ENCODE data around the gene CDC42EP3. TPM values are rescaled to one million over a fixed set of nuclear protein-coding genes. Genes with fewer than 3 reads are reported as not detected.

Gene CDC42EP3
- total RNA-seq, 5 donors from 2014 or later (not counting 1 experiment from before 2014, with no cell fraction given): 30.0 to 60.3 (median 37.6) TPM

DNA sequence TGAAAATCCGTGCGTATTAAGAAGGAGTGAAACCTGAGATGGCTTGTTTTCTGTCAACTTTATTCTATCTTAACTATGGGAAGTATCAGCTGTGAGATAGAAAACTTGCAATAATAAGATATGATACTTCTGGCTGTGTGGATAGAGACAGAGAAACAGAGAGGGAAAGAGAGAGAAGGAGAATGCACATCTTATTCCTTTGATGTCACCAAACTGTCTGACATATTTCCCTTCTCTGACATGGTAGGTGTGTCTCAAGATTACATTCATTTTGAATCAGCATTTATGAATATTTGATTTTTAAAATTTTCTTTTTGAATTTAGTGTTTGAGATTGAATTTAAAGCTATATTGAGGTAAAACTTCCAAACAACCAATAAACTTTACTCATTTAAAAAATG, 69.4 kb downstream of the CDC42EP3 start:
- peak overlapping the region; percentile 86 for H3K27ac ChIP-seq (ENCODE audit: low read length)

DNA sequence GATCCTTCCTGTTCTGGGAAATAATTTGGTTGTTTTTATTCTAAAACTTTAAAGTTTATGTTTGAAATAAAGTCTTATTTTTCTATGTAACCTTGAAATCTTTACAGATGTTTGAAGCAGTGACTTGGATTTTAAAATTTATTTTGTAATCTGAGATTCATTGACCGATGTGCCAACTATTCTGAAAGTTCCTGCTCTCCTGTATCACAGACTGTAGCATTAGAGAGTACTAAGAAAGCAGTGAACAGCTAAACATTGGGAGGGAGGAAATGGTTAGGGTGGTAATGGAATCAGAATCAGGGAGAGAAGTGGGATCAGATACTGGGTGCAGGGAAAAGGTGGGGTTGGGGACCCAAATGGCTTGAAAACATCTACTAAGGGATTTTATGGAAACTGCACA, 69.9 kb downstream of the CDC42EP3 start:
- CTCF ChIA-PET: no interaction called here
- no CpG with 5 or more reads among the region's 1 CpG for WGBS (ENCODE audit: insufficient coverage)
- H3K36me3 Mint-ChIP-seq: peaks cover 62% of the 10 kb centered on the region

More for the DNA sequence above, 69.4 kb downstream of the CDC42EP3 start:
- ATAC-seq (replicated peaks in 1 of 4) (no peak), DNase-seq (peak in 1 of 35 experiments; percentile 33)
- peaks cover 16 to 18% of the 10 kb centered on the region in 2 experiments for H3K4me1 ChIP-seq (ENCODE audit: control insufficient read depth in 1 of 2, extremely low read depth in 1 of 2, insufficient read depth in 2 of 2, low read length in 2 of 2)
- H3K4me3 ChIP-seq (ENCODE audit: control insufficient read depth in 1 of 2, extremely low read depth in 1 of 2, low read length in 1 of 2): peak overlapping the region in 1 of 2 donors; percentile 59
- WGBS (ENCODE audit: insufficient coverage): no CpG with 5 or more reads among the region's 2 CpGs
- POLR2A ChIA-PET: interaction anchor here (0.5 to 0.6 kb wide), 3 partner anchors 70 to 352 kb away, joined by 3 to 6 read pairs (median 6); no protein-coding TSS in a partner anchor
- H3K36me3 ChIP-seq (ENCODE audit: control insufficient read depth in 2 of 2, extremely low read depth in 1 of 2, insufficient read depth in 1 of 2, low read length in 1 of 2): peaks cover 0 to 7% of the 10 kb centered on the region in 2 donors
- Mint-ChIP-seq H3K9me3 (peaks cover 7 to 47% (median 17%) of the 10 kb centered on the region in 3 donors), H3K36me3 (peaks cover 60% of the 10 kb centered on the region), H3K4me1 (peaks cover 55 to 63% (median 63%) of the 10 kb centered on the region in 3 donors), H3K4me3 (peak overlapping the region; percentile 84 to 95 (median 90)), H3K27ac (peak overlapping the region; percentile 95 to 100), H3K27me3 (no peaks in the 10 kb centered on the region)
- no peaks in the 10 kb centered on the region for H3K27me3 ChIP-seq (replicated peaks in 1 of 2; ENCODE audit: control insufficient read depth in 2 of 2, extremely low read depth in 1 of 2, insufficient read depth in 2 of 2, low read length in 1 of 2)
- CTCF ChIA-PET: interaction anchor here in 1 of 2 donors (0.5 to 1.0 kb wide), 2 partner anchors 51 to 231 kb away, joined by 3 to 4 read pairs; no protein-coding TSS in a partner anchor
- H3K9me3 ChIP-seq: no peaks in the 10 kb centered on the region

DNA sequence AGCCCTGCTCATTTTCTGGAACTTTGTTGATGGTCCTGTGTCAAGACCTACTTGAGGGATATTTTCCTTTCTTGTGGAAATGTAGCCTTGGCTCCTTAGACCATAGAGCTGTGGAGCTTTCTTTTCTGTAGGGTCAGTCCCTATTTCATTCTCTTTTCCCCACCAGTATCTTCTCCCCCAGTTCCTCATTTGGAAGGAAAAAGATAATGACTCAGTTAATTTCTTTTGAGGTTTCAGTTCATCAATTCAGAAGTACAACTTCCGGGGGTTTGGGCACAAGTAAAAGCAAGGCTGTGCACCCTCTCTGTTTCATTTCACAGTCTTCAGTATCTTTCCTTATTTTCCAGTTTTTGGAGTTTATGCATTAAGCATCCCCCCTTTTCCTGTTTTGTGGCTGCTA, 70.7 kb downstream of the CDC42EP3 start:
- Histone ChIP-seq H3K4me3 (ENCODE audit: control insufficient read depth in 1 of 2, extremely low read depth in 1 of 2, low read length in 1 of 2) (peak overlapping the region in 1 of 2 donors; percentile 59), H3K27me3 (replicated peaks in 1 of 2; ENCODE audit: control insufficient read depth in 2 of 2, extremely low read depth in 1 of 2, insufficient read depth in 2 of 2, low read length in 1 of 2) (no peaks in the 10 kb centered on the region), H3K4me1 (ENCODE audit: control insufficient read depth in 1 of 2, extremely low read depth in 1 of 2, insufficient read depth in 2 of 2, low read length in 2 of 2) (peaks cover 16 to 18% of the 10 kb centered on the region in 2 experiments), H3K9me3 (no peaks in the 10 kb centered on the region), H3K36me3 (ENCODE audit: control insufficient read depth in 2 of 2, extremely low read depth in 1 of 2, insufficient read depth in 1 of 2, low read length in 1 of 2) (peaks cover 0 to 7% of the 10 kb centered on the region in 2 donors), H3K27ac (ENCODE audit: low read length) (peak overlapping the region; percentile 86)
- DNase-seq (no peak), ATAC-seq (replicated peaks in 1 of 4) (no peak)
- Mint-ChIP-seq H3K27ac (peak overlapping the region; percentile 95 to 100), H3K4me3 (peak overlapping the region; percentile 84 to 95 (median 90)), H3K4me1 (peaks cover 56 to 63% (median 63%) of the 10 kb centered on the region in 3 donors), H3K27me3 (no peaks in the 10 kb centered on the region), H3K36me3 (peaks cover 62% of the 10 kb centered on the region), H3K9me3 (peaks cover 7 to 46% (median 19%) of the 10 kb centered on the region in 3 donors)
- WGBS (ENCODE audit: insufficient coverage): no CpG with 5 or more reads among the region's 1 CpG
- ChIA-PET CTCF (interaction anchor here in 1 of 2 donors (1.3 to 2.1 kb wide), 4 partner anchors 14 to 47 kb away, joined by 4 to 7 read pairs (median 4); no protein-coding TSS in a partner anchor), POLR2A (interaction anchor here (0.6 to 2.2 kb wide), 4 partner anchors 18 to 48 kb away, joined by 4 to 9 read pairs (median 4); no protein-coding TSS in a partner anchor)

More for the DNA sequence above, 69.9 kb downstream of the CDC42EP3 start:
- peak overlapping the region; percentile 86 for H3K27ac ChIP-seq (ENCODE audit: low read length)
- peaks cover 0 to 7% of the 10 kb centered on the region in 2 donors for H3K36me3 ChIP-seq (ENCODE audit: control insufficient read depth in 2 of 2, extremely low read depth in 1 of 2, insufficient read depth in 1 of 2, low read length in 1 of 2)
- H3K4me1 ChIP-seq (ENCODE audit: control insufficient read depth in 1 of 2, extremely low read depth in 1 of 2, insufficient read depth in 2 of 2, low read length in 2 of 2): peaks cover 16 to 18% of the 10 kb centered on the region in 2 experiments
- no peaks in the 10 kb centered on the region for H3K27me3 Mint-ChIP-seq
- ATAC-seq (replicated peaks in 1 of 4) (no peak), DNase-seq (no peak)
- H3K9me3 ChIP-seq: no peaks in the 10 kb centered on the region
- peaks cover 7 to 49% (median 17%) of the 10 kb centered on the region in 3 donors for H3K9me3 Mint-ChIP-seq
- POLR2A ChIA-PET: interaction anchor here (0.5 to 1.6 kb wide), 3 partner anchors 47 to 351 kb away, joined by 3 to 6 read pairs (median 5); no protein-coding TSS in a partner anchor
- H3K27ac Mint-ChIP-seq: peak overlapping the region; percentile 95 to 100
- H3K4me3 ChIP-seq (ENCODE audit: control insufficient read depth in 1 of 2, extremely low read depth in 1 of 2, low read length in 1 of 2): peak overlapping the region in 1 of 2 donors; percentile 59
- peak overlapping the region; percentile 84 to 95 (median 90) for H3K4me3 Mint-ChIP-seq
- peaks cover 56 to 63% (median 63%) of the 10 kb centered on the region in 3 donors for H3K4me1 Mint-ChIP-seq
- H3K27me3 ChIP-seq (replicated peaks in 1 of 2; ENCODE audit: control insufficient read depth in 2 of 2, extremely low read depth in 1 of 2, insufficient read depth in 2 of 2, low read length in 1 of 2): no peaks in the 10 kb centered on the region

DNA sequence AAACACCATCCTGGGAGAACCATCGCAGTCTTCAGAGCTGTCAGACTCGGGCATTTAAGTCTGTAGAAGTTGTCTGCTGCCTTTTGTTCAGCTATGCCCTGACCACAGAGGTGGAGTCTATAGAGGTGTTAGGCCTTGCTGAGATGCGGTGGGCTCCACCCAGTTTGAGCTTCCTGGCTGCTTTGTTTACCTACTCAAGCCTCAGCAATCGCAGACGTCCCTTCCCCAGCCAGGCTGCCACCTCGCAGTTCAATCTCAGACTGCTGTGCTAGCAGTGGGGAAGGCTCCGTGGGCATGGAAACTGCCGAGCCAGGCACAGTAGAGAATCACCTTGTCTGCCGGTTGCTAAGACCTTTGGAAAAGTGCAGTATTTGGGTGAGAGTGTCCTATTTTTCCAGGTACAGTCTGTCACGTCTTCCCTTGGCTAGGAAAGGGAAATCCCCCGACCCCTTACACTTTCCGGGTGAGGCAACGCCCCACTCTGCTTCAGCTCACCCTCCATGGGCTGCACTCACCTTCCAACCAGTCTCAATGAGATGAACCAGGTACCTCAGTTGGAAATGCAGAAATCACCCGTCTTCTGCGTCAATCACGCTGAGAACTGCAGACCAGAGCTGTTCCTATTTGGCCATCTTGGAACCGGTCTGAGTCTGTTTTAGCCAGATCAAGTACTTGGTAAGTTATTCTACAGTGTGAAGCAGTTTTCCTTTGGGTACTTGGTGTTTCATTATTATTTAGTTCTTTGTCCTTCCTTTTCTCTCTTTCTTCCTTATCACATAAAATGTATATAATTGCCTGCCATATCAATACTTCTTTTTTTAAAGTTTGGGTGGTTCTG, 71.5 kb downstream of the CDC42EP3 start:
- peak; percentile 93 to 96 (median 95) for ATAC-seq (replicated peaks in 1 of 4)
- CTCF ChIA-PET: interaction anchor here (0.5 to 2.1 kb wide), 7 partner anchors 14 to 48 kb away, joined by 3 to 8 read pairs (median 4); no protein-coding TSS in a partner anchor
- H3K4me1 Mint-ChIP-seq: peaks cover 56 to 63% (median 63%) of the 10 kb centered on the region in 3 donors

DNA sequence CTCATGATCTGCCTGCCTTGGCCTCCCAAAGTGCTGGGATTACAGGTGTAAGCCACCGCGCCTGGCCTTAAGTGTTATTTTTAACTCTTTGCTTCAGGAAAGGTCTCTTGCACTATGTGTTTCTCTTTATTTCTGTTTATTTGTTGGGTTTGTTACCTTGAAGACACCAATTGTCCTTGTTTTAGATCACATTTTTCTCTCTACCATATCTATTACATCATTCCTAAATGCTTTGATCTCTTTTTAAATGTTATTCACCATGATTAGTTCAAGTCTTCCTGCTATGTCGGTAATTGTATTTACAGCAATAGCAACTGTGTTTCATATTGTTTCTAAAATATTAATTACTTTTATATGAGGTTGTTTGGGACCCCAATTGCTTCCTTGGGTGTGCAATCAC, 77.7 kb downstream of the CDC42EP3 start:
- H3K27me3 Mint-ChIP-seq: no peaks in the 10 kb centered on the region
- no peak for DNase-seq
- Histone ChIP-seq H3K27ac (ENCODE audit: low read length) (no peak overlapping the region), H3K4me1 (ENCODE audit: control insufficient read depth in 1 of 2, extremely low read depth in 1 of 2, insufficient read depth in 2 of 2, low read length in 2 of 2) (peaks cover 4 to 5% of the 10 kb centered on the region in 2 experiments), H3K4me3 (ENCODE audit: control insufficient read depth in 1 of 2, extremely low read depth in 1 of 2, low read length in 1 of 2) (no peak overlapping the region), H3K36me3 (ENCODE audit: control insufficient read depth in 2 of 2, extremely low read depth in 1 of 2, insufficient read depth in 1 of 2, low read length in 1 of 2) (no peaks in the 10 kb centered on the region), H3K27me3 (replicated peaks in 1 of 2; ENCODE audit: control insufficient read depth in 2 of 2, extremely low read depth in 1 of 2, insufficient read depth in 2 of 2, low read length in 1 of 2) (no peaks in the 10 kb centered on the region), H3K9me3 (no peaks in the 10 kb centered on the region)
- H3K4me1 Mint-ChIP-seq: peaks cover 25 to 41% (median 39%) of the 10 kb centered on the region in 3 donors
- H3K27ac Mint-ChIP-seq: no peak overlapping the region
- ChIA-PET POLR2A (no interaction called here), CTCF (no interaction called here)
- no peak overlapping the region for H3K4me3 Mint-ChIP-seq
- no peak for ATAC-seq (replicated peaks in 1 of 4)
- peaks cover 3 to 31% (median 14%) of the 10 kb centered on the region in 3 donors for H3K9me3 Mint-ChIP-seq
- H3K36me3 Mint-ChIP-seq: peaks cover 27% of the 10 kb centered on the region
- WGBS (ENCODE audit: insufficient coverage): no CpG with 5 or more reads among the region's 3 CpGs

More for the DNA sequence above, 71.5 kb downstream of the CDC42EP3 start:
- 32% methylated on average over 6 of the region's 17 CpGs for WGBS (ENCODE audit: insufficient coverage)
- H3K36me3 Mint-ChIP-seq: peaks cover 57% of the 10 kb centered on the region
- H3K4me1 ChIP-seq (ENCODE audit: control insufficient read depth in 1 of 2, extremely low read depth in 1 of 2, insufficient read depth in 2 of 2, low read length in 2 of 2): peaks cover 16 to 18% of the 10 kb centered on the region in 2 experiments
- peak overlapping the region in 1 of 2 donors; percentile 59 for H3K4me3 ChIP-seq (ENCODE audit: control insufficient read depth in 1 of 2, extremely low read depth in 1 of 2, low read length in 1 of 2)
- peak overlapping the region; percentile 86 for H3K27ac ChIP-seq (ENCODE audit: low read length)
- peaks cover 0 to 3% of the 10 kb centered on the region in 2 donors for H3K36me3 ChIP-seq (ENCODE audit: control insufficient read depth in 2 of 2, extremely low read depth in 1 of 2, insufficient read depth in 1 of 2, low read length in 1 of 2)
- H3K27me3 ChIP-seq (replicated peaks in 1 of 2; ENCODE audit: control insufficient read depth in 2 of 2, extremely low read depth in 1 of 2, insufficient read depth in 2 of 2, low read length in 1 of 2): no peaks in the 10 kb centered on the region
- no peaks in the 10 kb centered on the region for H3K27me3 Mint-ChIP-seq
- H3K4me3 Mint-ChIP-seq: peak overlapping the region; percentile 84 to 95 (median 90)
- peak; percentile 61 to 89 (median 79) for DNase-seq
- H3K9me3 Mint-ChIP-seq: peaks cover 7 to 50% (median 21%) of the 10 kb centered on the region in 3 donors
- H3K9me3 ChIP-seq: no peaks in the 10 kb centered on the region
- H3K27ac Mint-ChIP-seq: peak overlapping the region; percentile 95 to 100
- POLR2A ChIA-PET: interaction anchor here (0.5 to 2.2 kb wide), 9 partner anchors 10 to 134 kb away, joined by 4 to 9 read pairs (median 5); no protein-coding TSS in a partner anchor

DNA sequence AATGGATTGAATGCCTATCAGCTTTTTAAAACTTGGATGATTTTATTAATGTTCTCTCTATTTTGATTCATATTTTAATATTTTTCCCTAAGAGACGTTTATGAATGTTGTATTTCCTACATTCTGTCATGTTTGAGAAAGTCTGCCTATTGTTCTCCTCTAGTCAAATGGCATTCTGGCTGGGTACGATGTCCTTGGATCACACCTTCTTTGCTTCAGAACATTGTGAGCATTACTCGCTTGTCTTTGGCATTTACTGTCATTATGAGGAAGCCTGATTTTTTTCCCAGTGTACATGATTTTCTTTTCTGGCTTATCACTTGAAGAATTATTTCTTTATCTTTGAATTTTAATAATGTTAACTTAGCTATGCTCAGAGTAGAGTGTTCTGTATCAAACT, 78.4 kb downstream of the CDC42EP3 start:
- H3K27ac ChIP-seq (ENCODE audit: low read length): no peak overlapping the region
- peaks cover 2 to 27% (median 13%) of the 10 kb centered on the region in 3 donors for H3K9me3 Mint-ChIP-seq
- DNase-seq (no peak), ATAC-seq (replicated peaks in 1 of 4) (no peak)
- H3K36me3 ChIP-seq (ENCODE audit: control insufficient read depth in 2 of 2, extremely low read depth in 1 of 2, insufficient read depth in 1 of 2, low read length in 1 of 2): no peaks in the 10 kb centered on the region
- POLR2A ChIA-PET: no interaction called here
- WGBS (ENCODE audit: insufficient coverage): 100% methylated on average over 1 of the region's 3 CpGs
- H3K27me3 ChIP-seq (replicated peaks in 1 of 2; ENCODE audit: control insufficient read depth in 2 of 2, extremely low read depth in 1 of 2, insufficient read depth in 2 of 2, low read length in 1 of 2): no peaks in the 10 kb centered on the region
- no peak overlapping the region for H3K4me3 ChIP-seq (ENCODE audit: control insufficient read depth in 1 of 2, extremely low read depth in 1 of 2, low read length in 1 of 2)
- no peaks in the 10 kb centered on the region for H3K27me3 Mint-ChIP-seq
- CTCF ChIA-PET: interaction anchor here in 1 of 2 donors (0.5 to 0.7 kb wide), 2 partner anchors 64 to 260 kb away, joined by 4 to 6 read pairs; no protein-coding TSS in a partner anchor
- no peaks in the 10 kb centered on the region for H3K9me3 ChIP-seq
- H3K4me3 Mint-ChIP-seq: no peak overlapping the region
- peaks cover 23% of the 10 kb centered on the region for H3K36me3 Mint-ChIP-seq
- no peak overlapping the region for H3K27ac Mint-ChIP-seq
- H3K4me1 ChIP-seq (ENCODE audit: control insufficient read depth in 1 of 2, extremely low read depth in 1 of 2, insufficient read depth in 2 of 2, low read length in 2 of 2): peaks cover 4 to 5% of the 10 kb centered on the region in 2 experiments
- peaks cover 28 to 43% (median 40%) of the 10 kb centered on the region in 3 donors for H3K4me1 Mint-ChIP-seq

All from T-cell (primary cell).